Sigmoid colon (tissue), 7 donors: ENCODE results near the gene BCAS1. TPM values are rescaled to one million over a fixed set of nuclear protein-coding genes. Genes with fewer than 3 reads are reported as not detected.
A peak's percentile ranks its signal among the peaks of the same experiment; 100 is the strongest.

Experiments used
- DNase-seq: peaks from one replicate; pipeline ENCODE4 v3.0.0-alpha.2; 2019
- H3K27ac ChIP-seq, 4 donors: fragments of 200-600 bp; sonication (generic); one replicate each; pipeline ENCODE4 v1.5.1; 2016 to 2019; ENCODE audit warnings: mild to moderate bottlenecking in 1 of 4
- H3K27me3 ChIP-seq, 3 donors: fragments of 200-600 bp; sonication (generic); one replicate each; pipeline ENCODE4 v1.5.1; 2019; ENCODE audit warnings: mild to moderate bottlenecking in 1 of 3
- H3K36me3 ChIP-seq, 4 donors: fragments of 200-600 bp; sonication (generic); one replicate each; pipeline ENCODE4 v1.5.1; 2016 to 2019
- H3K4me1 ChIP-seq, 4 donors: fragments of 200-600 bp; sonication (generic); one replicate each; pipeline ENCODE4 v1.5.1; 2017 to 2019
- H3K4me3 ChIP-seq, 4 donors: fragments of 200-600 bp; sonication (generic); one replicate each; pipeline ENCODE4 v1.5.1; 2017 to 2019; ENCODE audit warnings: mild to moderate bottlenecking in 2 of 4, moderate library complexity in 1 of 4
- H3K9me3 ChIP-seq, 4 donors: fragments of 200-600 bp in 3 of 4; sonication (generic) in 3 of 4; one replicate each; pipeline versions ENCODE4 v1.5.1 to v1.6.1; 2013 to 2019
- EP300 ChIP-seq, 4 donors: sonication (generic); formaldehyde crosslinking; IDR thresholded peaks; one replicate each; pipeline ENCODE4 v1.6.1; 2017; ENCODE audit warnings: antibody characterized with exemption in 4 of 4
- POLR2A ChIP-seq, 2 donors: fragments of 450-650 bp; IDR thresholded peaks; one replicate each; pipeline ENCODE4 v1.6.1; 2016; ENCODE audit warnings: antibody characterized with exemption in 2 of 2, mild to moderate bottlenecking in 2 of 2, moderate library complexity in 2 of 2
- POLR2AphosphoS5 ChIP-seq, 4 donors: sonication (generic); formaldehyde crosslinking; IDR thresholded peaks; one replicate each; pipeline ENCODE4 v1.6.1; 2017; ENCODE audit warnings: antibody characterized with exemption in 4 of 4
- WGBS, 2 donors: extraction: QIAGEN DNeasy Blood & Tissue Kit; methylation state at CpG; one replicate each; pipeline ENCODE4 v1.1.7; 2013; 5-methylcytosine and 5-hydroxymethylcytosine counted together
- intact Hi-C: fragments of 100-400 bp; cut with DNase I; formaldehyde crosslinking; loops from one replicate; pipeline ENCODE4 v1.15.1; 2023
- polyA plus RNA-seq, 3 donors: library from polyadenylated mRNA; stranded (reverse); fragments of 200-250 nt; gene quantifications; one replicate each; pipeline ENCODE4 v1.2.3, GENCODE V29; 2013
- total RNA-seq, 4 donors: library from RNA; depleted of rRNA; stranded (reverse); fragments of >200 nt; gene quantifications; one replicate each; pipeline ENCODE4 v1.1.0, GENCODE V29; 2016
- TF ChIP-seq, protein P1 (sequence below), 4 experiments: fragments of 450-650 bp in 3 of 4; fragments of 200-600 bp in 1 of 4; IDR thresholded peaks; one replicate each; pipeline ENCODE4 v1.5.1; 2016 to 2019; ENCODE audit warnings: antibody characterized with exemption in 4 of 4, mild to moderate bottlenecking in 3 of 4, moderate library complexity in 2 of 4
- donor health status: healthy with polysubstance abuse.
- donor health status: Bipolar disorder and iron deficiency.
- donor health status: healthy.

Gene BCAS1
- total and polyA plus RNA-seq, 7 donors: 0.71 to 198 (median 35.4) TPM; not detected in 2

- Histone ChIP-seq H3K27me3 (no peaks in the 10 kb centered on the region), H3K27ac (no peak overlapping the region), H3K36me3 (no peaks in the 10 kb centered on the region), H3K9me3 (peaks cover 0 to 10% (median 4%) of the 10 kb centered on the region in 4 donors), H3K4me1 (no peaks in the 10 kb centered on the region), H3K4me3 (no peak overlapping the region)
- TF ChIP-seq POLR2A (IDR thresholded peaks at IDR 0.05) (no peak), EP300 (IDR thresholded peaks at IDR 0.05) (no peak), POLR2AphosphoS5 (IDR thresholded peaks at IDR 0.05) (no peak)
- TF ChIP-seq, protein P1, sequence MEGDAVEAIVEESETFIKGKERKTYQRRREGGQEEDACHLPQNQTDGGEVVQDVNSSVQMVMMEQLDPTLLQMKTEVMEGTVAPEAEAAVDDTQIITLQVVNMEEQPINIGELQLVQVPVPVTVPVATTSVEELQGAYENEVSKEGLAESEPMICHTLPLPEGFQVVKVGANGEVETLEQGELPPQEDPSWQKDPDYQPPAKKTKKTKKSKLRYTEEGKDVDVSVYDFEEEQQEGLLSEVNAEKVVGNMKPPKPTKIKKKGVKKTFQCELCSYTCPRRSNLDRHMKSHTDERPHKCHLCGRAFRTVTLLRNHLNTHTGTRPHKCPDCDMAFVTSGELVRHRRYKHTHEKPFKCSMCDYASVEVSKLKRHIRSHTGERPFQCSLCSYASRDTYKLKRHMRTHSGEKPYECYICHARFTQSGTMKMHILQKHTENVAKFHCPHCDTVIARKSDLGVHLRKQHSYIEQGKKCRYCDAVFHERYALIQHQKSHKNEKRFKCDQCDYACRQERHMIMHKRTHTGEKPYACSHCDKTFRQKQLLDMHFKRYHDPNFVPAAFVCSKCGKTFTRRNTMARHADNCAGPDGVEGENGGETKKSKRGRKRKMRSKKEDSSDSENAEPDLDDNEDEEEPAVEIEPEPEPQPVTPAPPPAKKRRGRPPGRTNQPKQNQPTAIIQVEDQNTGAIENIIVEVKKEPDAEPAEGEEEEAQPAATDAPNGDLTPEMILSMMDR (IDR thresholded peaks at IDR 0.05): no peak
- no peak for DNase-seq
- intact Hi-C loops: no loop called here
- 82 to 83% methylated on average over 3 of the region's 3 CpGs for WGBS, 2 donors
Measured at GRCh38 chr20:54002741-54003140, 67.7 kb downstream of the BCAS1 start.

- Histone ChIP-seq H3K27me3 (no peaks in the 10 kb centered on the region), H3K4me1 (no peaks in the 10 kb centered on the region), H3K36me3 (no peaks in the 10 kb centered on the region), H3K4me3 (no peak overlapping the region), H3K27ac (no peak overlapping the region), H3K9me3 (peaks cover 0 to 10% (median 4%) of the 10 kb centered on the region in 4 donors)
- intact Hi-C loops: no loop called here
- DNase-seq: no peak
- 89% methylated on average over 2 of the region's 2 CpGs for WGBS, 2 donors
- TF ChIP-seq EP300 (IDR thresholded peaks at IDR 0.05) (no peak), POLR2AphosphoS5 (IDR thresholded peaks at IDR 0.05) (no peak), POLR2A (IDR thresholded peaks at IDR 0.05) (peak in 1 of 2 donors; percentile 16)
- TF ChIP-seq, protein P1 (IDR thresholded peaks at IDR 0.05): no peak
Measured at GRCh38 chr20:54002056-54002575, 68.3 kb downstream of the BCAS1 start.

DNA sequence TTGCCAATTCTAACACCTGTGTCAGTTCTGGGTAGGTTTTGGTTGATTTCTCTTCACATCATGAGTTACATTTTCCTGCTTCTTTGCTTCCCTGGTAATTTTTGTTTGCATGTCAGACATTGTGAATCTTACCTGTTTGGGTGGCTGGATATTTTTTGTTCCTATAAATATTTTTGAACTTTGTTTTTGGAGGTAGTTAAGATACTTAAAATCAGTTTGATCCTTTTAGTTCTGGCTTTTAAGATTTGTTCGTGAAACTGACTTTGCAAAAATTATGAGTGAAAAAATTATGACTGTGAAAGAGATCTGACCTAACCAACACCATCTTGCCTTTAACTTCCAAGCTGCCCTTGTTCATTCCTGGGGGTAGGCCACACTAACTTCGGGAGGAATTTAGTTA lies 69.5 kb downstream of the BCAS1 start:
- Histone ChIP-seq H3K9me3 (peaks cover 0 to 10% (median 4%) of the 10 kb centered on the region in 4 donors), H3K4me3 (no peak overlapping the region), H3K27me3 (no peaks in the 10 kb centered on the region), H3K27ac (no peak overlapping the region), H3K4me1 (no peaks in the 10 kb centered on the region), H3K36me3 (no peaks in the 10 kb centered on the region)
- intact Hi-C loops: no loop called here
- WGBS, 2 donors: 46 to 82% methylated on average over 2 of the region's 2 CpGs
- no peak for DNase-seq
- TF ChIP-seq POLR2A (IDR thresholded peaks at IDR 0.05) (no peak), EP300 (IDR thresholded peaks at IDR 0.05) (no peak), POLR2AphosphoS5 (IDR thresholded peaks at IDR 0.05) (no peak)
- TF ChIP-seq, protein P1 (IDR thresholded peaks at IDR 0.05): no peak

GRCh38 chr20:54000262-54000661 lies 70.1 kb downstream of the BCAS1 start:
- peaks cover 0 to 10% (median 4%) of the 10 kb centered on the region in 4 donors for H3K9me3 ChIP-seq
- H3K27ac ChIP-seq: no peak overlapping the region
- no peak overlapping the region for H3K4me3 ChIP-seq
- intact Hi-C loops: no loop called here
- no peaks in the 10 kb centered on the region for H3K36me3 ChIP-seq
- no peak for DNase-seq
- TF ChIP-seq POLR2AphosphoS5 (IDR thresholded peaks at IDR 0.05) (no peak), EP300 (IDR thresholded peaks at IDR 0.05) (no peak), POLR2A (IDR thresholded peaks at IDR 0.05) (no peak)
- TF ChIP-seq, protein P1 (IDR thresholded peaks at IDR 0.05): no peak
- no peaks in the 10 kb centered on the region for H3K27me3 ChIP-seq
- no peaks in the 10 kb centered on the region for H3K4me1 ChIP-seq

GRCh38 chr20:53999077-53999476 lies 71.3 kb downstream of the BCAS1 start:
- H3K4me3 ChIP-seq: no peak overlapping the region
- no peak for DNase-seq
- H3K9me3 ChIP-seq: peaks cover 0 to 10% (median 4%) of the 10 kb centered on the region in 4 donors
- H3K27ac ChIP-seq: no peak overlapping the region
- H3K27me3 ChIP-seq: no peaks in the 10 kb centered on the region
- TF ChIP-seq POLR2AphosphoS5 (IDR thresholded peaks at IDR 0.05): no peak
- TF ChIP-seq, protein P1 (IDR thresholded peaks at IDR 0.05): no peak
- no peaks in the 10 kb centered on the region for H3K4me1 ChIP-seq
- intact Hi-C loops: no loop called here
- H3K36me3 ChIP-seq: no peaks in the 10 kb centered on the region
- WGBS, 2 donors: 85 to 90% methylated on average over 3 of the region's 3 CpGs
